Esophagus squamous epithelium (tissue), 4 donors: Measurements from ENCODE around the gene JHY.

Experiments
- CTCF ChIP-seq, 6 experiments: fragments of 450-650 bp in 4 of 6; fragments of 200-600 bp in 2 of 6; sonication (generic) in 2 of 6; IDR thresholded peaks; one replicate each; pipeline ENCODE4 v1.5.1; 2016 to 2019; ENCODE audit warnings: antibody characterized with exemption in 6 of 6, mild to moderate bottlenecking in 4 of 6, moderate library complexity in 4 of 6
- POLR2A ChIP-seq, 4 donors: fragments of 450-650 bp; IDR thresholded peaks; one replicate each; pipeline ENCODE4 v1.6.1; 2017; ENCODE audit warnings: antibody characterized with exemption in 4 of 4, mild to moderate bottlenecking in 4 of 4, moderate library complexity in 3 of 4

- TF ChIP-seq CTCF (IDR thresholded peaks at IDR 0.05): no peak
- TF ChIP-seq POLR2A (IDR thresholded peaks at IDR 0.05): no peak
Measured at GRCh38 chr11:123006860-123007542, 124.4 kb downstream of the JHY start.
